ENCODE data around the gene PDZD2.

The PDZD2 gene

DNA sequence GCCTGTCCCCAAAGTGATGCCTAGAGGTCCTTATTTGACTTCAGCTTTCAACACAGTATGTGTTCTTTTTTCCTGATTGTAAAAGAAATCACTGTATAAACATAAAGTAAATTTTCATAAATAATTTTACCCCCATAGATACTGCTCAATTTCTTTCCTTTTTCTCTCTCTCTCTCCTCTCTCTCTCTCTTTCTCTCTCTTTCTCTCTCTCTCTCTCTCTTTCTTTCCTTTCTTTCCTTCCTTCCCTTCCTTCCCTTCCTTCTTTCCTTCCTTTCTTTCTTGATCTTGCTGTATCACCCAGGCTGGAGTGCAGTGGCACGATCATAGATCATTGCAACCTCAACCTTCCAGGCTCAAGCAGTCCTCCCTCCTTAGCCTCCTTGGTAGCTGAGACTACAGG, 64.8 kb downstream of the PDZD2 start:
- Histone ChIP-seq H3K27ac (replicated peaks) (no peak overlapping the region), H3K4me3 (replicated peaks; ENCODE audit: insufficient read depth, low read length) (no peak overlapping the region), H3K27me3 (ENCODE audit: insufficient read depth, poor library complexity, severe bottlenecking) (no peaks in the 10 kb centered on the region)
- TF ChIP-seq POLR2AphosphoS5 (IDR thresholded peaks at IDR 0.05; ENCODE audit: low read depth) (no peak), SPI1 (IDR thresholded peaks at IDR 0.05; ENCODE audit: borderline replicate concordance, low read depth) (no peak), GABPA (IDR thresholded peaks at IDR 0.05; ENCODE audit: low read depth) (no peak), CTCF (IDR thresholded peaks at IDR 0.05; ENCODE audit: insufficient read depth, low read length) (no peak)
- TF ChIP-seq, protein P1, sequence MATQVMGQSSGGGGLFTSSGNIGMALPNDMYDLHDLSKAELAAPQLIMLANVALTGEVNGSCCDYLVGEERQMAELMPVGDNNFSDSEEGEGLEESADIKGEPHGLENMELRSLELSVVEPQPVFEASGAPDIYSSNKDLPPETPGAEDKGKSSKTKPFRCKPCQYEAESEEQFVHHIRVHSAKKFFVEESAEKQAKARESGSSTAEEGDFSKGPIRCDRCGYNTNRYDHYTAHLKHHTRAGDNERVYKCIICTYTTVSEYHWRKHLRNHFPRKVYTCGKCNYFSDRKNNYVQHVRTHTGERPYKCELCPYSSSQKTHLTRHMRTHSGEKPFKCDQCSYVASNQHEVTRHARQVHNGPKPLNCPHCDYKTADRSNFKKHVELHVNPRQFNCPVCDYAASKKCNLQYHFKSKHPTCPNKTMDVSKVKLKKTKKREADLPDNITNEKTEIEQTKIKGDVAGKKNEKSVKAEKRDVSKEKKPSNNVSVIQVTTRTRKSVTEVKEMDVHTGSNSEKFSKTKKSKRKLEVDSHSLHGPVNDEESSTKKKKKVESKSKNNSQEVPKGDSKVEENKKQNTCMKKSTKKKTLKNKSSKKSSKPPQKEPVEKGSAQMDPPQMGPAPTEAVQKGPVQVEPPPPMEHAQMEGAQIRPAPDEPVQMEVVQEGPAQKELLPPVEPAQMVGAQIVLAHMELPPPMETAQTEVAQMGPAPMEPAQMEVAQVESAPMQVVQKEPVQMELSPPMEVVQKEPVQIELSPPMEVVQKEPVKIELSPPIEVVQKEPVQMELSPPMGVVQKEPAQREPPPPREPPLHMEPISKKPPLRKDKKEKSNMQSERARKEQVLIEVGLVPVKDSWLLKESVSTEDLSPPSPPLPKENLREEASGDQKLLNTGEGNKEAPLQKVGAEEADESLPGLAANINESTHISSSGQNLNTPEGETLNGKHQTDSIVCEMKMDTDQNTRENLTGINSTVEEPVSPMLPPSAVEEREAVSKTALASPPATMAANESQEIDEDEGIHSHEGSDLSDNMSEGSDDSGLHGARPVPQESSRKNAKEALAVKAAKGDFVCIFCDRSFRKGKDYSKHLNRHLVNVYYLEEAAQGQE (IDR thresholded peaks at IDR 0.05; ENCODE audit: insufficient replicate concordance, low read depth), result no peak
- no peak for DNase-seq (ENCODE audit: low read depth in 1 of 2, low spot score in 1 of 2)

DNA sequence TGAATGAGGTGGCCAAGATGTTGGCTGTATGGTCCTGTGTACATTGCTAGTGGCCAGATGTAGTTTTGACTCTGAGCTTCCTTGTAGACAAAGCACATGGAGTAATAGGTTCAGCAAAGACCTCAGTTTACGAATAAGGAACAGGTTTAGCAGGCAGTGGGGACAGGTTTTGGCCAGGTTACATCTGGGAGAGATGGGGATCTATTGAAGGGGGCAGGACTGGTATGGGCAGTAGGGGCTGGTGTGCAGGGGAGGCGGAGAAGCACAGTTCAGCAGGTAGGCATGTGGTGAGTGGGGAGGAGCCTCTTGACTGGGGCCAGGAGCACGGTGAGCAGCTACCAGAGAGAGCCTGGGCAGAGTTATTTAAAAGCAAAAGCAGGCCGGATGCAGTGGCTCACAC, 67.3 kb downstream of the PDZD2 start:
- TF ChIP-seq POLR2AphosphoS5 (IDR thresholded peaks at IDR 0.05; ENCODE audit: low read depth) (no peak), GABPA (IDR thresholded peaks at IDR 0.05; ENCODE audit: low read depth) (no peak), CTCF (IDR thresholded peaks at IDR 0.05; ENCODE audit: insufficient read depth, low read length) (no peak), SPI1 (IDR thresholded peaks at IDR 0.05; ENCODE audit: borderline replicate concordance, low read depth) (no peak)
- TF ChIP-seq, protein P1 (IDR thresholded peaks at IDR 0.05; ENCODE audit: insufficient replicate concordance, low read depth), result no peak
- no peak overlapping the region for H3K4me3 ChIP-seq (replicated peaks; ENCODE audit: insufficient read depth, low read length)
- no peaks in the 10 kb centered on the region for H3K27me3 ChIP-seq (ENCODE audit: insufficient read depth, poor library complexity, severe bottlenecking)
- no peak for DNase-seq (ENCODE audit: low read depth in 1 of 2, low spot score in 1 of 2)
- H3K27ac ChIP-seq (replicated peaks), result no peak overlapping the region

DNA sequence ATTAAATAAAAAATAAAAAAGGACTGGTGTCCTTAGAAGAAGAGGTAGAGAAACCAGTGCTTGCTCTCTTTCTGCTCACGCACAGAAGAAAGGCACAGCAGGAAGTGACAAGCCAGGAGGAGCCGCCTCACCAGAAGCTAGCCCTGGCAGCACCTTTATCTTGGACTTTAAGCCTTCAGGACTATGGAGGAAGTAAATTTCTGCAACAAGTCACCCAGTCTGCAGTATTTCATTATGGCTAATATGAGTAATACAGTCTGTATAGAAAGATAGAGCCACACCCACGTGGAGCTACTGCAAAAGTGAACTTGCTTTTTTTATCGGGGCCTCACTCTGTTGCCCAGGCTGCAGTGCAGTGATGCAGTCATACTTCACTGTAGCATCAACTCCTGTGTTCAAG, 68.4 kb downstream of the PDZD2 start:
- TF ChIP-seq SPI1 (IDR thresholded peaks at IDR 0.05; ENCODE audit: borderline replicate concordance, low read depth), result no peak
- no peak for TF ChIP-seq GABPA (IDR thresholded peaks at IDR 0.05; ENCODE audit: low read depth)
- no peak for TF ChIP-seq CTCF (IDR thresholded peaks at IDR 0.05; ENCODE audit: insufficient read depth, low read length)
- TF ChIP-seq POLR2AphosphoS5 (IDR thresholded peaks at IDR 0.05; ENCODE audit: low read depth), result no peak
- TF ChIP-seq, protein P1 (IDR thresholded peaks at IDR 0.05; ENCODE audit: insufficient replicate concordance, low read depth), result no peak
- Histone ChIP-seq H3K27ac (replicated peaks) (no peak overlapping the region), H3K27me3 (ENCODE audit: insufficient read depth, poor library complexity, severe bottlenecking) (no peaks in the 10 kb centered on the region), H3K4me3 (replicated peaks; ENCODE audit: insufficient read depth, low read length) (no peak overlapping the region)
- no peak for DNase-seq (ENCODE audit: low read depth in 1 of 2, low spot score in 1 of 2)

Data from HL-60 (cell line).